GM20000 (cell line): ENCODE results near the gene UBA7.

ENCODE experiments used
- DNase-seq: peaks from one replicate; pipeline ENCODE4 v3.0.0; 2012; ENCODE audit warnings: low spot score
- TF ChIP-seq, protein P1 (sequence below): IDR thresholded peaks from 2 replicates; pipeline ENCODE4 v1.5.1; 2012; ENCODE audit warnings: mild to moderate bottlenecking, control low read depth; ENCODE audit errors: extremely low read depth, missing control alignments

Gene UBA7

DNA sequence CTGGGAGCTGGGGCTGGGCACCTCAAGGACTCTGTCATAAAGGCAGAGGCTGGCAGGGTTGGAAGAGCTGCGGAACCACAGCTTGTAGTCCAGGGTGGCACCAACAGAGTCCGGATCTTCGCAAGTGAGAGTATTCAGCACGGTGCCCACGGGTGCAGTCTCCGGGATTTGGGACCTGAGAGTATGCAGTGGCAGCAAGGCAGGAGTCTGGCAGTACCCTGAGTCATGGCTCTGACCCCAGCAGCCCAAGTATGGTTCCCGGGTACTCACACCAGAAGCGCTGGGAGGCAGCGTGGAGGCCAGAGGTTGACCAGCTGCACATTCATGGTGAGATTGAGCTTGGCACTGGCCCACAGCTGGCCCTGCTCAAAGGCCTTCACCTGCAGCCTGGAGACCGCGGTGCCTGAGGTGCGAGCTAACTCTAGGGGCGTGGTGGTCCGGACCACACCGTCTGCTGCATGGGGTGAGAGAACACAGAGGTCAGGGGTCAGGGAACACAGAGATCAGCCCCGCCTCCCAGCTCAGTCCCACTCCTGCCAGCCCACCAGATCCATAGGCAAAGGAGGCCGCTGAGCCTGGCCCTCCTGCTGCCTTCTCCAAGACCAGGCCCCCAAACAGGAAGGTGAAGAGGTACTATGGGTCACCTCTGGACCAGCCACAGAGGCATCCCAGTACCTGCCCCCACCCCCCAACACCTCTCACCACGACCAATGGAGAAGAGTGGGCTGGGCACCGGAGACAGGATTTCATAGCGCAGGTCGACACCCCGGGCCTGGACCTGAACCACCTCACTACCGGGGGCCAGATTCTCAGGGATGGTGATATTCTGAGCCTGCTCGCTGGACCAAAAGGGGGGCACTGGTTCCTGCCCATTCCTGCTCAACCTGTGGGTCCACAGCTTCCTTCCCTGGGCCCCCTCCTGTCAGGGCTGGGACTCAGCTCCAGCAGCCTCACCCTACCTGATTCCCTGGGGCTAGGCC is 18.5 kb downstream of the UBA7 start:
- DNase-seq = no peak
- TF ChIP-seq, protein P1, sequence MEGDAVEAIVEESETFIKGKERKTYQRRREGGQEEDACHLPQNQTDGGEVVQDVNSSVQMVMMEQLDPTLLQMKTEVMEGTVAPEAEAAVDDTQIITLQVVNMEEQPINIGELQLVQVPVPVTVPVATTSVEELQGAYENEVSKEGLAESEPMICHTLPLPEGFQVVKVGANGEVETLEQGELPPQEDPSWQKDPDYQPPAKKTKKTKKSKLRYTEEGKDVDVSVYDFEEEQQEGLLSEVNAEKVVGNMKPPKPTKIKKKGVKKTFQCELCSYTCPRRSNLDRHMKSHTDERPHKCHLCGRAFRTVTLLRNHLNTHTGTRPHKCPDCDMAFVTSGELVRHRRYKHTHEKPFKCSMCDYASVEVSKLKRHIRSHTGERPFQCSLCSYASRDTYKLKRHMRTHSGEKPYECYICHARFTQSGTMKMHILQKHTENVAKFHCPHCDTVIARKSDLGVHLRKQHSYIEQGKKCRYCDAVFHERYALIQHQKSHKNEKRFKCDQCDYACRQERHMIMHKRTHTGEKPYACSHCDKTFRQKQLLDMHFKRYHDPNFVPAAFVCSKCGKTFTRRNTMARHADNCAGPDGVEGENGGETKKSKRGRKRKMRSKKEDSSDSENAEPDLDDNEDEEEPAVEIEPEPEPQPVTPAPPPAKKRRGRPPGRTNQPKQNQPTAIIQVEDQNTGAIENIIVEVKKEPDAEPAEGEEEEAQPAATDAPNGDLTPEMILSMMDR = no peak

DNA sequence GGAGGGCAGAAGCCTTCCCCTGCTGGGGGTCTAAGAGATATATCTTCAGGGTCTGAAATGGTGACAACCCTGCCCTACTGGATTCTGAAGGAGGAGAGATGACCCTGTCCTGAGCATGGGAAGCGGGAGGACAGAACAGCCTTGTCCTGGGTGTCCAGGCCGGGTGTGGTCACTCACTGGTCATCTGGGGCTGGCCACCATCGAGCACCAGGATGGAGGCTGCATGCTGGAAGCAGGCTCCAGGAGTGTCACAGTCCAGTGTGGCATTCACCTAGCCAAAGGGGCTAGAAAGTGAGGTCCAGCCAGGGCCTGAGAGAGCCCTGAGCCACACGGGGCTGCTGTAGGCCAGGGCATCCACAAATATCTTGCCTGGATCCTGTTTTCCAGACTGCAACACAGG is 19.3 kb downstream of the UBA7 start:
- TF ChIP-seq, protein P1 = no peak
- DNase-seq = no peak

DNA sequence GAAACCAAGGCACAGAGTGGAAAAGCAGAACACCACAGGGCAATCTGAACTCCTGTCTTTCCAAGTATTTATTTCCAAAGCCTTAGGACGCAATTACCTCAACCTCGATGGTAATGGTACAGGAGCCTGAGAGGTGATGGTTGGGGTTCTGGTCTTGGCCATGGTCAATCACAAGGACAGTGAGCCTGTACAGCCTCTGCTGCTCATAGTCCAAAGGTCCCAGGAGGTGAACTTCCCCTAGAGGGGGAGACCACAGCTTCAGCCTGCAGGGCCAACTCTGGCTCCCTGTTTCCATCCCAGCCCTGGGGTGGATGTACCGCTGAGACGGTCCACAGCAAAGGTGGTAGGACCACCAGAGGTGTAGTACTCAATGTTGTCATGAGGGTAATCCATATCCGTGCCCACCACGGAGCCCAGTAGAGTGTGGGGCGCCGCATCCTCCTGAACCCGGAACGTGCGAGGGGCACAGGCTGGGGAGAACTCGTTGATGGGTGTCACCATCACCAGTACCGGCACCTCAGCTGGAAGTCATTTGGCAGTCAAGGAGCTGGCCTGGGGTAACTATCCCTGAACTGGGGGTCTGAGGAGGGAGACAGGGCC is 20.2 kb downstream of the UBA7 start:
- DNase-seq = no peak
- TF ChIP-seq, protein P1 = no peak

DNA sequence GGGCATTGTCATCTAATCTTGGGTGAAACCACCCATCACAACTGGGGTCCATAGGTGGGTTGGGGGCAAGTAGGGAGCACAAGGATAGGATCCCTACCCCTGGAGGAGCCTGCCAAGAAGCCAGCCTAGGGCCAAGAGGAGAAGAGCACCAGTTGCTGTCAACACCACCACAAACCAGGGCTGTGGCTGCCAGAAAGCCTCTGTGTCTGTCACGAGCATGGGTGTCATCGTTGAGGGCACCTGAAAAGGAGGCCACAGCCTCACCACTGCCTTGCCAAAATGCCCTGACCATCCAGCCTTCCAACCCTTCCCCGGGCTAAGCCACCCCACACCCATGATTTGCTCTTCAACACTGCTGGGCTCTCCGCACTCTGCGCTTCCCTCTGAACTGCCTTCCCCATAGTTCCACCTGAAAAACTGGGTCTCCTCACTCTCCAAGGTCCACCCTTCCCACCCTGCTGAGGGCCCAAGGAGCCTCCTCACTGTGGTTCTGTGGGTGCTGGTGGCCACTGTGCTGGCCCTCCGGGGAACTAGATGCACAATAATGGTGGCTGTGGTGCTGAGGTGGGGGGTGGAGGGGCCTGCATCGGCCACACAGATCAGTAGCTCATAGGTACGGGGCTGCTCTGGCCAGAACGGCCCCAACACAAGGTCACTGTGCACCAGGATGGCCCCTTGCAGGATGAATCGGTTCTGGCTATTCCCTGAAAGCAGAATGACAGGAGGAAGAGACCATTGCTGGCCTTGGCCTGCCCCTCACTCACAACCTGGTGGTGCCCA is 21.2 kb downstream of the UBA7 start:
- DNase-seq = no peak
- TF ChIP-seq, protein P1 = no peak

DNA sequence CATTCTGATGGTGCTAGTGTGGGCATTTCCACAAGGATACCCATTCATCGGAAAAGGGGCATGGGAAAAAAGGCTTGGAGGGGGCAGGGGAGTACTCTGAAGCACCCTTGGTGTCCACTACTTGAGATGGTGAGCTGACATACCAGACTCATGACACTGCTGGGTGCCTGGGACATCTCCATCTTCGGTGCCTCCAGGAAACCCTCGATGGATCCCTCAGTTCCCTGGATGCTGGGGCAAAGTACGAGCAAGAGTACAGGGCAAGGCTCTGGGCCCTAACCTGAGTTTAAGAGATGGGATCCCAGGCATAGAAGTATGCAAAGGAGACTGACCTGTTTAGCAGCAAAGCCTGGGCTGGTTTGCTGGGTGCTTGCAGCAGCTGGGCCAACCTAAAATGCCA is 22.2 kb downstream of the UBA7 start:
- DNase-seq = no peak
- TF ChIP-seq, protein P1 = no peak

DNA sequence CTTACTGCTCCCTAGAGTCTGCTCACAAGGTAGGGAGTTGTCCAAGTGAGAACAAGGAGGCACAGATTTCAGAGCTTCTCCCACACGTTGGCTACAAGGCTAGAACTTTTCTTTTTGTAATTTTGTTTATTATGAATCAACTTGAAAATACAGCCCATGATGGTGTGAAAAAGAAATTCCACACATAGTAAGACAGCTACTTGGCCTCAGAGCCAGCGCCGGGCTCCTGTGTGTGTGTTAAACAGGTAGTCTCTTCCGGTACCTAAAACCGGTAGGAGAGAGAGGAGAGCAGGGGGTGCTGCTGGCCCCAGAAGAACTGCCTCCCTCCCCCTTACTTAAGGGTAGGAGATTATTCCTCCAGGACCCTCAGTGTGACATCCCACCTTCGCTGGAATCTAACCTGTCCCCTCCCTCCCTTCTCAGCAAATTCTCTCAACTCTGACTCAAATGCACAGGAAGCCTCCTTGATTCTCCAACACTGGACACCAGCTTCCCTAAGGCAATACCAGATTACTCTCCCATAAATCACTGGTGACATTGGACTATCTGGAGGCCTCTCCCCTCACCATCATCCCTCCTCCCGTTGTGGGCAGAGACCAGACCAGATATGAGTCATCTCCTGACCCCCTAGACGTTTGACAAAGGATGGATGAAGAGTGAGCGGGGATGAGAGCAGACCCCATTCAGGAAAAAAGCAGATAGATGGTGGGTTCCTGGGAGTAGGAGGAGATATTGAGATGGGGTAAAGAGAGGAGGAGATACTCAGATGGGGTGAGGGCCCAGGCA is 22.9 kb downstream of the UBA7 start:
- TF ChIP-seq, protein P1 = no peak
- DNase-seq = no peak
